ENCODE data around the gene RGS17. TPM values are rescaled to one million over a fixed set of nuclear protein-coding genes. Genes with fewer than 3 reads are reported as not detected.
"Not testable (repeated sequence)": the region's sequence is repeated elsewhere in the genome, so short reads cannot be mapped to it uniquely, and the experiment has no call there.

RGS17 gene
- polyA plus RNA-seq, 4 donors = 2.3 to 2.9 (median 2.7) TPM

GRCh38 chr6:153126218-153126617, 4.9 kb downstream of the RGS17 start:
- no peak for DNase-seq (ENCODE audit: low read depth in 4 of 4, low spot score in 3 of 4)

GRCh38 chr6:153125032-153125431, 6.0 kb downstream of the RGS17 start:
- DNase-seq (ENCODE audit: low read depth in 4 of 4, low spot score in 3 of 4) = no peak

GRCh38 chr6:153123801-153124200, 7.3 kb downstream of the RGS17 start:
- no peak for DNase-seq (ENCODE audit: low read depth in 4 of 4, low spot score in 3 of 4)

GRCh38 chr6:153121311-153121710, 9.8 kb downstream of the RGS17 start:
- DNase-seq (ENCODE audit: low read depth in 4 of 4, low spot score in 3 of 4) = no peak

GRCh38 chr6:153117986-153118879, 12.8 kb downstream of the RGS17 start:
- no peak for DNase-seq (ENCODE audit: low read depth in 4 of 4, low spot score in 3 of 4)

- not testable (repeated sequence) for DNase-seq (ENCODE audit: low read depth in 4 of 4, low spot score in 3 of 4)
Observed at GRCh38 chr6:153111082-153111481, 20.0 kb downstream of the RGS17 start.

- not testable (repeated sequence) for DNase-seq (ENCODE audit: low read depth in 4 of 4, low spot score in 3 of 4)
Observed at GRCh38 chr6:153110612-153111011, 20.5 kb downstream of the RGS17 start.

- no peak for DNase-seq (ENCODE audit: low read depth in 4 of 4, low spot score in 3 of 4)
Observed at GRCh38 chr6:153108315-153108714, 22.8 kb downstream of the RGS17 start.

GRCh38 chr6:153106021-153106420, 25.1 kb downstream of the RGS17 start:
- DNase-seq (ENCODE audit: low read depth in 4 of 4, low spot score in 3 of 4) = no peak

- no peak for DNase-seq (ENCODE audit: low read depth in 4 of 4, low spot score in 3 of 4)
Observed at GRCh38 chr6:153104220-153104619, 26.9 kb downstream of the RGS17 start.

- no peak for DNase-seq (ENCODE audit: low read depth in 4 of 4, low spot score in 3 of 4)
Observed at GRCh38 chr6:153103319-153103655, 27.8 kb downstream of the RGS17 start.

- DNase-seq (ENCODE audit: low read depth in 4 of 4, low spot score in 3 of 4) = no peak
Observed at GRCh38 chr6:153102605-153103318, 28.3 kb downstream of the RGS17 start.

GRCh38 chr6:153101461-153101860, 29.6 kb downstream of the RGS17 start:
- DNase-seq (ENCODE audit: low read depth in 4 of 4, low spot score in 3 of 4) = no peak

GRCh38 chr6:153099636-153100035, 31.4 kb downstream of the RGS17 start:
- DNase-seq (ENCODE audit: low read depth in 4 of 4, low spot score in 3 of 4) = no peak

GRCh38 chr6:153096792-153097191, 34.3 kb downstream of the RGS17 start:
- DNase-seq (ENCODE audit: low read depth in 4 of 4, low spot score in 3 of 4) = no peak

GRCh38 chr6:153096031-153096430, 35.1 kb downstream of the RGS17 start:
- no peak for DNase-seq (ENCODE audit: low read depth in 4 of 4, low spot score in 3 of 4)

- no peak for DNase-seq (ENCODE audit: low read depth in 4 of 4, low spot score in 3 of 4)
Observed at GRCh38 chr6:153092082-153093013, 38.7 kb downstream of the RGS17 start.

GRCh38 chr6:153090241-153090930, 40.7 kb downstream of the RGS17 start:
- no peak for DNase-seq (ENCODE audit: low read depth in 4 of 4, low spot score in 3 of 4)

- DNase-seq (ENCODE audit: low read depth in 4 of 4, low spot score in 3 of 4) = no peak
Observed at GRCh38 chr6:153088796-153089195, 42.3 kb downstream of the RGS17 start.

- no peak for DNase-seq (ENCODE audit: low read depth in 4 of 4, low spot score in 3 of 4)
Observed at GRCh38 chr6:153087436-153087835, 43.6 kb downstream of the RGS17 start.

Measured in right renal pelvis (tissue), 4 donors.